Panc1 (cell line): Measurements from ENCODE around the gene ELMO1. TPM values are rescaled to one million over a fixed set of nuclear protein-coding genes. Genes with fewer than 3 reads are reported as not detected.

Source experiments
- ATAC-seq: fragments of 200-7000 bp; cut with Tn5 transposase; 2 replicates; pipeline ENCODE4 v1.9.1; 2020; ENCODE audit warnings: mild to moderate bottlenecking, moderate library complexity
- BruUV-seq: library from RNA; stranded (reverse); fragments of 400-500 nt; replicated peaks from 2 replicates; lab custom pipeline; 2021; lab: Mats Ljungman, UMichigan
- CTCF ChIA-PET: fragments of 300-600 bp; sonication (Branson Sonifier 250); formaldehyde crosslinking; loops from one replicate; lab custom pipeline; 2022; ENCODE audit warnings: antibody characterized with exemption; lab: Charles Lee
- POLR2A ChIA-PET: fragments of 300-600 bp; sonication (Branson Sonifier 250); formaldehyde crosslinking; loops from one replicate; lab custom pipeline; 2022; ENCODE audit warnings: antibody characterized with exemption; lab: Charles Lee
- DNase-seq: peaks from one replicate; pipeline ENCODE4 v3.0.0-alpha.2; 2010; ENCODE audit warnings: low read depth, low spot score
- H3K27ac ChIP-seq: 2 replicates; pipeline ENCODE4 v1.5.1; 2011; ENCODE audit warnings: mild to moderate bottlenecking, low read length, inconsistent platforms
- H3K27me3 ChIP-seq: fragments of 200-500 bp; sonication (Bioruptor generic); 2 replicates; pipeline ENCODE4 v1.6.0; 2014; ENCODE audit warnings: low read length, inconsistent platforms; ENCODE audit not compliant: control insufficient read depth, insufficient read depth
- H3K36me3 ChIP-seq: fragments of 200-500 bp; sonication (Bioruptor generic); 2 replicates; pipeline ENCODE4 v1.5.1; 2014; ENCODE audit warnings: inconsistent platforms, mild to moderate bottlenecking, low read length, moderate library complexity; ENCODE audit not compliant: control insufficient read depth, insufficient read depth
- H3K4me1 ChIP-seq: 2 replicates; pipeline ENCODE4 v1.5.1; 2011; ENCODE audit warnings: inconsistent platforms, mild to moderate bottlenecking, low read length, moderate library complexity; ENCODE audit not compliant: control insufficient read depth, insufficient read depth
- H3K4me3 ChIP-seq, 2 experiments: 2 replicates each; pipeline ENCODE4 v1.5.1; 2011 to 2012; ENCODE audit warnings: low read depth in 2 of 2, low read length in 2 of 2, mild to moderate bottlenecking in 2 of 2, inconsistent platforms in 1 of 2, moderate library complexity in 1 of 2
- H3K9me3 ChIP-seq: fragments of 200-500 bp; sonication (Bioruptor generic); 2 replicates; pipeline ENCODE4 v1.5.1; 2014; ENCODE audit warnings: low read depth, mild to moderate bottlenecking, inconsistent platforms, low read length, moderate library complexity; ENCODE audit not compliant: control insufficient read depth, insufficient read depth
- POLR2AphosphoS5 ChIP-seq: IDR thresholded peaks from 2 replicates; pipeline ENCODE4 v1.6.1; 2012; ENCODE audit warnings: mild to moderate bottlenecking, low read depth, low read length, moderate library complexity
- SIN3A ChIP-seq: IDR thresholded peaks from 2 replicates; pipeline ENCODE4 v1.6.1; 2012; ENCODE audit warnings: low read depth, mild to moderate bottlenecking, low read length, moderate library complexity, borderline replicate concordance; ENCODE audit not compliant: insufficient read depth
- TCF7L2 ChIP-seq: IDR thresholded peaks from 2 replicates; pipeline ENCODE4 v1.6.1; 2011; ENCODE audit warnings: mild to moderate bottlenecking, low read depth, low read length, inconsistent platforms
- in situ Hi-C: cut with HindIII; loops from 2 replicates; pipeline ENCODE4 v1.10.0; 2016; ENCODE audit warnings: low sequenced_read_pairs, low pct_unique_long_range_greater_than_20kb
- intact Hi-C: fragments of 100-400 bp; cut with micrococcal nuclease; formaldehyde crosslinking; loops from one replicate; pipeline ENCODE4 v1.10.0; 2022; ENCODE audit not compliant: unreplicated experiment
- total RNA-seq: library from RNA; stranded (reverse); gene quantifications from one replicate; pipeline ENCODE4 v1.2.1, GENCODE V29; 2021; ENCODE audit not compliant: unreplicated experiment
- TF ChIP-seq, protein P1 (sequence below): fragments of 450-650 bp; IDR thresholded peaks from 2 replicates; pipeline ENCODE4 v1.5.1; 2017; ENCODE audit warnings: mild to moderate bottlenecking
- TF ChIP-seq, protein P2 (sequence below), 2 experiments: IDR thresholded peaks; 2 replicates each; pipeline ENCODE4 v1.6.1; 2011 to 2012; ENCODE audit warnings: low read depth in 2 of 2, control low read depth in 1 of 2, low read length in 1 of 2, mild to moderate bottlenecking in 1 of 2, moderate library complexity in 1 of 2; ENCODE audit not compliant: insufficient read depth in 1 of 2

The ELMO1 gene
- total RNA-seq, 1 experiment from 2014 or later, result 0.80 TPM

DNA sequence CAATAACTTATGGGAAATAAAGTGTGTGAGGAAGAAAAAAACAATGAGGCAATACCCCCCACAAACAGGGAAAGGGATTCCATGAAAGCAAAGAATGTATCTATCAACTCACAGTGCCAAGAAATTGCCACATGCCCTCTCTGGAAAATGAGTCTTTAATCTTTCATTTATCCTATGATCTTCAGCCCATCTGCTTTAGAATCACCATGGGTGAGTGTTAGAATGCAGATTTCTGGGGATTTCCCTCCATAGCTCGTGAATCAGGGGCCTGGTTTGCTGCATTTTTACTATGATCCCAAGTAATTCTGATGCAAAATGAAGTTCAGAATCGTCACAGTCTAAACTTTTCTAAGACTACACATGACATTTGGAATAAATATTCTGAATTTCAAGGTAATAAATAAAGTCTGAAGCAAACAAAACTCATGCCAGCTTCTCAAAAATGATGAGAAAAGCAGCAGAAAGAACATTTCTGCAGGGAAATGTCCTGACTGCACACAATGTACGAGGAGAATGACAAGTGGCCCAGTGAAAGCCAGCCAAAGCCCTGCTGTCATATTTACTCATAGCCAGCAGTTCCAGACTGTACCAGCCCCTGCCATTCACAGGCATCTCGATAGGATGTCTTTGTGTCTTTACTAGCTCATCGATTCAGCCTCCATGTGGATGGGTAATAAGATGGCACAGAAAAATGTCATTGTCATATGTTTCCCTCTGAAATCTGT lies 167.1 kb downstream of the ELMO1 start:
- Histone ChIP-seq H3K4me3 (no peak overlapping the region), H3K36me3 (no peaks in the 10 kb centered on the region), H3K9me3 (no peaks in the 10 kb centered on the region), H3K27me3 (no peaks in the 10 kb centered on the region), H3K4me1 (no peaks in the 10 kb centered on the region), H3K27ac (no peak overlapping the region)
- POLR2A ChIA-PET, result no interaction called here
- in situ Hi-C loops, result no loop called here
- DNase-seq, result no peak
- no peak; the same call in 1 of the 2 replicates for ATAC-seq
- BruUV-seq, result no TSS peak
- CTCF ChIA-PET, result no interaction called here
- intact Hi-C loops, result loop anchor here (10.0 kb wide), 1 partner anchor 213 kb away; no protein-coding TSS in a partner anchor
- TF ChIP-seq SIN3A (no peak), TCF7L2 (no peak), POLR2AphosphoS5 (no peak)
- TF ChIP-seq, protein P1, sequence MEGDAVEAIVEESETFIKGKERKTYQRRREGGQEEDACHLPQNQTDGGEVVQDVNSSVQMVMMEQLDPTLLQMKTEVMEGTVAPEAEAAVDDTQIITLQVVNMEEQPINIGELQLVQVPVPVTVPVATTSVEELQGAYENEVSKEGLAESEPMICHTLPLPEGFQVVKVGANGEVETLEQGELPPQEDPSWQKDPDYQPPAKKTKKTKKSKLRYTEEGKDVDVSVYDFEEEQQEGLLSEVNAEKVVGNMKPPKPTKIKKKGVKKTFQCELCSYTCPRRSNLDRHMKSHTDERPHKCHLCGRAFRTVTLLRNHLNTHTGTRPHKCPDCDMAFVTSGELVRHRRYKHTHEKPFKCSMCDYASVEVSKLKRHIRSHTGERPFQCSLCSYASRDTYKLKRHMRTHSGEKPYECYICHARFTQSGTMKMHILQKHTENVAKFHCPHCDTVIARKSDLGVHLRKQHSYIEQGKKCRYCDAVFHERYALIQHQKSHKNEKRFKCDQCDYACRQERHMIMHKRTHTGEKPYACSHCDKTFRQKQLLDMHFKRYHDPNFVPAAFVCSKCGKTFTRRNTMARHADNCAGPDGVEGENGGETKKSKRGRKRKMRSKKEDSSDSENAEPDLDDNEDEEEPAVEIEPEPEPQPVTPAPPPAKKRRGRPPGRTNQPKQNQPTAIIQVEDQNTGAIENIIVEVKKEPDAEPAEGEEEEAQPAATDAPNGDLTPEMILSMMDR, result no peak
- TF ChIP-seq, protein P2, sequence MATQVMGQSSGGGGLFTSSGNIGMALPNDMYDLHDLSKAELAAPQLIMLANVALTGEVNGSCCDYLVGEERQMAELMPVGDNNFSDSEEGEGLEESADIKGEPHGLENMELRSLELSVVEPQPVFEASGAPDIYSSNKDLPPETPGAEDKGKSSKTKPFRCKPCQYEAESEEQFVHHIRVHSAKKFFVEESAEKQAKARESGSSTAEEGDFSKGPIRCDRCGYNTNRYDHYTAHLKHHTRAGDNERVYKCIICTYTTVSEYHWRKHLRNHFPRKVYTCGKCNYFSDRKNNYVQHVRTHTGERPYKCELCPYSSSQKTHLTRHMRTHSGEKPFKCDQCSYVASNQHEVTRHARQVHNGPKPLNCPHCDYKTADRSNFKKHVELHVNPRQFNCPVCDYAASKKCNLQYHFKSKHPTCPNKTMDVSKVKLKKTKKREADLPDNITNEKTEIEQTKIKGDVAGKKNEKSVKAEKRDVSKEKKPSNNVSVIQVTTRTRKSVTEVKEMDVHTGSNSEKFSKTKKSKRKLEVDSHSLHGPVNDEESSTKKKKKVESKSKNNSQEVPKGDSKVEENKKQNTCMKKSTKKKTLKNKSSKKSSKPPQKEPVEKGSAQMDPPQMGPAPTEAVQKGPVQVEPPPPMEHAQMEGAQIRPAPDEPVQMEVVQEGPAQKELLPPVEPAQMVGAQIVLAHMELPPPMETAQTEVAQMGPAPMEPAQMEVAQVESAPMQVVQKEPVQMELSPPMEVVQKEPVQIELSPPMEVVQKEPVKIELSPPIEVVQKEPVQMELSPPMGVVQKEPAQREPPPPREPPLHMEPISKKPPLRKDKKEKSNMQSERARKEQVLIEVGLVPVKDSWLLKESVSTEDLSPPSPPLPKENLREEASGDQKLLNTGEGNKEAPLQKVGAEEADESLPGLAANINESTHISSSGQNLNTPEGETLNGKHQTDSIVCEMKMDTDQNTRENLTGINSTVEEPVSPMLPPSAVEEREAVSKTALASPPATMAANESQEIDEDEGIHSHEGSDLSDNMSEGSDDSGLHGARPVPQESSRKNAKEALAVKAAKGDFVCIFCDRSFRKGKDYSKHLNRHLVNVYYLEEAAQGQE (IDR thresholded peaks at IDR 0.05; ENCODE audit: insufficient read depth in 1 of 2, low read depth in 2 of 2, low read length in 1 of 2), result no peak

DNA sequence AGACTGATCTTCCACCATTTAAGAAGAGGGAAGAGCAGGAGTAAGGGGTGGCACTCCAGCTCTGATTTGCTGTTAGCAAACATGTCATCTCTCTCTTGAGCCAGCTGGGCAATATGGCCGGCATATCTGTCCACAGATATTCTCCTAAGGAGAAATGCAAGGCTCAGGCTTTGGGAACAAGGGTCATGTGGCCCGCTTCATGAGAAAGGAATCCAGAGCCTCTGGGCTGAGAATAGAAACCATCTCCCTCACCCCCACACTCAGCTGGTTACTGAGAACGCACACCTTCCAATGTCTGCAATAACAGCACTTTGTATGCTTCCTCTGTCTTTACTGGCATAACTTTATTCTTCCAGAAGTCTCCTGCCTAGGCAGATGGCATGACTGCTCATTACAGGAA lies 171.2 kb downstream of the ELMO1 start:
- POLR2A ChIA-PET, result no interaction called here
- in situ Hi-C loops, result no loop called here
- no TSS peak for BruUV-seq

More for the DNA sequence above, 171.2 kb downstream of the ELMO1 start:
- Histone ChIP-seq H3K9me3 (no peaks in the 10 kb centered on the region), H3K27ac (no peak overlapping the region), H3K4me3 (no peak overlapping the region), H3K36me3 (no peaks in the 10 kb centered on the region), H3K4me1 (no peaks in the 10 kb centered on the region), H3K27me3 (no peaks in the 10 kb centered on the region)
- CTCF ChIA-PET, result no interaction called here
- no peak for ATAC-seq
- intact Hi-C loops, result no loop called here
- DNase-seq, result no peak
- TF ChIP-seq, protein P1, result no peak
- TF ChIP-seq TCF7L2, result no peak
- no peak for TF ChIP-seq SIN3A
- TF ChIP-seq POLR2AphosphoS5, result no peak
- TF ChIP-seq, protein P2 (IDR thresholded peaks at IDR 0.05; ENCODE audit: insufficient read depth in 1 of 2, low read depth in 2 of 2, low read length in 1 of 2), result no peak
